ENCODE data around the gene ZNF831. TPM values are rescaled to one million over a fixed set of nuclear protein-coding genes. Genes with fewer than 3 reads are reported as not detected.

ZNF831 gene
- total RNA-seq, 1 experiment from 2014 or later, result 0.15 TPM

DNA sequence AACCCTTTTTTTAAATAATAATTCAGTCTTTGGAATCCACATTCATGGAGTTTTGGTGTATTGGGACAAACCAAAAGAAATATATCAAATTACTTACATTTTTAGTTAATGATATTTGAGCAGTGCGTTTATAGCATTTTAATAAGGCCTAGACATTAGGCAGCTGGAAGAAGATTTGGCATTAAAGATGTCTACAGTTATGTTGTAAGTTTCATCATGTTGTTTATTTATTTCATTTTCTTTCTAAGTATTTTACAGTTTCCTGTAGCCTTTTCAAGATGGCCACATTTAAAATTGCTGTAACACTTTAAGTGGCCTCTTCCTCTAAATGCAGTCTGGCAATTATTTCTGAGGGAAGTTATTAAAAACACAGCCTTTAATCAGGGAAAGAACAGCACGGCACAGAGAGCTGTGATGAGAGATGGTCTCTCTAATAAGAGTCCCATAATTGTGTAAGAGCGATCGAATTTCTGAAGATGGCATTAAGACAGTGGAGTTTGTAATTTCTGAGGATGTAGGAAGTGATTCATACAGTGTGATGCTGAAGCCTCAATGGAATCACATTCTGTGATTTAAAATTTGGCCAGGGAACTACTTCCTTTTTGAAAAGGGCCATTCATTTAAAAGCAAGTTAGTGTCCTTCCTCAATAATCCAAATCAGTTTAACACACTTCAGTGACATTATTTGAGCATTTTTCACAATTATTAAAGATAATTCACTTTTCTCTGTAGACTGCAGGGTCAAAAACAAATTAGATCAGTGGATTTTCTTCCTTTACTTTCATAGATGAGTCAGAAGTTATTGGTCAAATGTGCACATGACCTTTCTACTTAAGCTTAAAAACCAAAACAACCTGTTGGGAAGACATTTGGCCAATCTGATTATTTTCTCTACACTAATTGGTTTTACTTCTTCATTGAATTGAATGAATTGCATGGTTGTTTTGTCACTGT lies 84.4 kb downstream of the ZNF831 start:
- no peaks in the 10 kb centered on the region for H4K20me1 ChIP-seq (ENCODE audit: insufficient read depth)
- H3K27ac ChIP-seq (ENCODE audit: low read depth, low read length), result no peak overlapping the region
- H3K9ac ChIP-seq (ENCODE audit: low read length), result no peak overlapping the region
- H3K9me2 ChIP-seq (ENCODE audit: insufficient read depth), result no peaks in the 10 kb centered on the region
- DNase-seq (ENCODE audit: low read depth, low spot score), result no peak
- no peak overlapping the region for H3K4me3 ChIP-seq (replicated peaks in 1 of 2; ENCODE audit: low read depth in 1 of 2, low read length in 2 of 2)
- ChIA-PET POLR2A (no interaction called here), CTCF (no interaction called here), RAD21 (ENCODE audit: low non-redundant PET in 1 of 2, low total read pairs in 2 of 2, uncharacterized antibody in 2 of 2, unreplicated experiment in 2 of 2) (no interaction called here)
- TF ChIP-seq SIN3A (IDR thresholded peaks at IDR 0.05; ENCODE audit: low read depth) (no peak), JUND (IDR thresholded peaks at IDR 0.05) (no peak), FOSL1 (IDR thresholded peaks at IDR 0.05; ENCODE audit: low read depth) (no peak), SP1 (IDR thresholded peaks at IDR 0.05; ENCODE audit: low read depth) (no peak), POLR2AphosphoS5 (IDR thresholded peaks at IDR 0.05; ENCODE audit: low read depth, low read length) (no peak), POLR2A (IDR thresholded peaks at IDR 0.05; ENCODE audit: borderline replicate concordance, extremely low read depth, insufficient read depth, insufficient read length) (no peak), YY1 (IDR thresholded peaks at IDR 0.05; ENCODE audit: extremely low read depth, insufficient replicate concordance, low read depth, low read length) (no peak), RAD21 (IDR thresholded peaks at IDR 0.05; ENCODE audit: low read depth) (no peak), EZH2 (IDR thresholded peaks at IDR 0.05) (no peak), ELF1 (IDR thresholded peaks at IDR 0.05; ENCODE audit: borderline replicate concordance, low read depth) (no peak), TCF7L2 (IDR thresholded peaks at IDR 0.05; ENCODE audit: borderline replicate concordance, extremely low read depth, insufficient read depth, insufficient read length) (no peak)
- TF ChIP-seq, protein P1, sequence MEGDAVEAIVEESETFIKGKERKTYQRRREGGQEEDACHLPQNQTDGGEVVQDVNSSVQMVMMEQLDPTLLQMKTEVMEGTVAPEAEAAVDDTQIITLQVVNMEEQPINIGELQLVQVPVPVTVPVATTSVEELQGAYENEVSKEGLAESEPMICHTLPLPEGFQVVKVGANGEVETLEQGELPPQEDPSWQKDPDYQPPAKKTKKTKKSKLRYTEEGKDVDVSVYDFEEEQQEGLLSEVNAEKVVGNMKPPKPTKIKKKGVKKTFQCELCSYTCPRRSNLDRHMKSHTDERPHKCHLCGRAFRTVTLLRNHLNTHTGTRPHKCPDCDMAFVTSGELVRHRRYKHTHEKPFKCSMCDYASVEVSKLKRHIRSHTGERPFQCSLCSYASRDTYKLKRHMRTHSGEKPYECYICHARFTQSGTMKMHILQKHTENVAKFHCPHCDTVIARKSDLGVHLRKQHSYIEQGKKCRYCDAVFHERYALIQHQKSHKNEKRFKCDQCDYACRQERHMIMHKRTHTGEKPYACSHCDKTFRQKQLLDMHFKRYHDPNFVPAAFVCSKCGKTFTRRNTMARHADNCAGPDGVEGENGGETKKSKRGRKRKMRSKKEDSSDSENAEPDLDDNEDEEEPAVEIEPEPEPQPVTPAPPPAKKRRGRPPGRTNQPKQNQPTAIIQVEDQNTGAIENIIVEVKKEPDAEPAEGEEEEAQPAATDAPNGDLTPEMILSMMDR (IDR thresholded peaks at IDR 0.05 in 2 of 3, conservative IDR thresholded peaks at IDR 0.05 in 1 of 3; ENCODE audit: borderline replicate concordance in 1 of 3, insufficient read depth in 1 of 3, low read depth in 2 of 3, low read length in 2 of 3), result no peak
- H3K36me3 ChIP-seq (ENCODE audit: control insufficient read depth in 1 of 2, insufficient read depth in 2 of 2, low read length in 2 of 2), result no peaks in the 10 kb centered on the region
- H3K27me3 ChIP-seq (ENCODE audit: insufficient read depth, low read length), result peaks cover 99% of the 10 kb centered on the region
- ATAC-seq, result no peak
- H3K4me2 ChIP-seq (ENCODE audit: low read length), result no peak overlapping the region
- H3K79me2 ChIP-seq (ENCODE audit: insufficient read depth, low read length), result no peaks in the 10 kb centered on the region
- intact Hi-C loops (cut with micrococcal nuclease), result no loop called here
- no peaks in the 10 kb centered on the region for H3K9me3 ChIP-seq (ENCODE audit: control insufficient read depth in 1 of 2, insufficient read depth in 1 of 2, low read depth in 1 of 2, low read length in 2 of 2)
- BruUV-seq (replicated peaks), result no TSS peak
- no peaks in the 10 kb centered on the region for H3K4me1 ChIP-seq (ENCODE audit: control insufficient read depth in 1 of 2, insufficient read depth in 2 of 2, low read length in 2 of 2)
- no peak overlapping the region for H2AFZ ChIP-seq (ENCODE audit: low read depth, low read length, poor library complexity, severe bottlenecking)
